Transverse colon (tissue), 4 donors: ENCODE results near the gene TEAD4. TPM values are rescaled to one million over a fixed set of nuclear protein-coding genes. Genes with fewer than 3 reads are reported as not detected.

Source experiments
- DNase-seq: peaks from one replicate; pipeline ENCODE4 v3.0.0-alpha.2; 2019
- H3K27ac ChIP-seq, 4 donors: fragments of 200-600 bp; sonication (generic); 2 replicates each; pipeline ENCODE4 v1.5.1; 2016 to 2018; ENCODE audit warnings: inconsistent platforms in 4 of 4
- H3K27me3 ChIP-seq: fragments of 200-600 bp; sonication (generic); 2 replicates; pipeline ENCODE4 v1.5.1; 2017; ENCODE audit warnings: inconsistent platforms
- H3K36me3 ChIP-seq, 4 donors: fragments of 200-600 bp; sonication (generic); 2 replicates each; pipeline ENCODE4 v1.5.1; 2017 to 2019; ENCODE audit warnings: inconsistent platforms in 4 of 4
- H3K4me1 ChIP-seq, 4 donors: fragments of 200-600 bp; sonication (generic); 2 replicates each; pipeline ENCODE4 v1.5.1; 2017 to 2020; ENCODE audit warnings: inconsistent platforms in 4 of 4
- H3K4me3 ChIP-seq, 4 donors: fragments of 200-600 bp; sonication (generic); 1 replicate in 1 of 4; 2 replicates in 3 of 4; pipeline versions ENCODE4 v1.5.1 to v1.6.1; 2017 to 2019; ENCODE audit warnings: inconsistent platforms in 4 of 4
- H3K9me3 ChIP-seq, 2 donors: fragments of 200-600 bp; sonication (generic); 2 replicates each; pipeline ENCODE4 v1.5.1; 2017 to 2019; ENCODE audit warnings: inconsistent platforms in 2 of 2
- CTCF ChIP-seq, 5 experiments: fragments of 200-600 bp in 3 of 5; fragments of 450-650 bp in 2 of 5; sonication (generic) in 3 of 5; IDR thresholded peaks; 1 replicate in 2 of 5; 2 replicates in 3 of 5; pipeline ENCODE4 v1.5.1; 2016 to 2017; ENCODE audit warnings: antibody characterized with exemption in 5 of 5, inconsistent platforms in 3 of 5, mild to moderate bottlenecking in 2 of 5, moderate library complexity in 1 of 5
- EP300 ChIP-seq: sonication (generic); formaldehyde crosslinking; IDR thresholded peaks from one replicate; pipeline ENCODE4 v1.6.1; 2017; ENCODE audit warnings: antibody characterized with exemption, low read depth
- POLR2A ChIP-seq: fragments of 450-650 bp; IDR thresholded peaks from one replicate; pipeline ENCODE4 v1.6.1; 2016; ENCODE audit warnings: antibody characterized with exemption, mild to moderate bottlenecking, moderate library complexity
- POLR2AphosphoS5 ChIP-seq, 3 donors: sonication (generic); formaldehyde crosslinking; IDR thresholded peaks; one replicate each; pipeline ENCODE4 v1.6.1; 2016; ENCODE audit warnings: antibody characterized with exemption in 3 of 3
- WGBS, 2 donors: methylation state at CpG; one replicate each; pipeline ENCODE4 v1.1.5; 2018; ENCODE audit warnings: low coverage in 1 of 2; 5-methylcytosine and 5-hydroxymethylcytosine counted together
- in situ Hi-C, 4 donors: fragments of 200-750 bp; cut with MboI; loops; one replicate each; pipeline versions ENCODE4 v1.15.0 to v1.15.1; 2017; ENCODE audit warnings: low sequenced_read_pairs in 3 of 4, low pct_ligation_motif_present in 1 of 4, low pct_unique_long_range_greater_than_20kb in 1 of 4
- intact Hi-C: fragments of 100-400 bp; cut with DNase I; formaldehyde crosslinking; loops from one replicate; pipeline ENCODE4 v1.15.1; 2023; ENCODE audit warnings: low total_unique reads
- total RNA-seq, 4 donors: library from RNA; depleted of rRNA; stranded (reverse); fragments of >200 nt; gene quantifications; one replicate each; pipeline ENCODE4 v1.1.0, GENCODE V29; 2016

Gene TEAD4
- total RNA-seq, 4 donors from 2014 or later = 4.2 to 29.7 (median 6.3) TPM

- no peak for DNase-seq
- Histone ChIP-seq H3K27ac (peak overlapping the region in 3 of 4 donors; percentile 6 to 30 (median 23)), H3K36me3 (no peaks in the 10 kb centered on the region), H3K4me3 (no peak overlapping the region), H3K4me1 (peaks cover 0 to 21% (median 9%) of the 10 kb centered on the region in 4 donors), H3K9me3 (no peaks in the 10 kb centered on the region), H3K27me3 (no peaks in the 10 kb centered on the region)
- intact Hi-C loops (no loop called here), in situ Hi-C loops (no loop called here)
- 50 to 79% methylated on average over 2 to 15 of the region's 15 CpGs for WGBS, 2 donors
- TF ChIP-seq POLR2A (no peak), CTCF (IDR thresholded peaks at IDR 0.05) (no peak), POLR2AphosphoS5 (IDR thresholded peaks at IDR 0.05) (no peak), EP300 (no peak)
Observed at GRCh38 chr12:2963760-2964292, 4.6 kb downstream of the TEAD4 start.

- Histone ChIP-seq H3K27me3 (no peaks in the 10 kb centered on the region), H3K4me1 (peaks cover 0 to 5% (median 0%) of the 10 kb centered on the region in 4 donors), H3K4me3 (no peak overlapping the region), H3K9me3 (no peaks in the 10 kb centered on the region), H3K27ac (no peak overlapping the region), H3K36me3 (no peaks in the 10 kb centered on the region)
- DNase-seq = peak; percentile 33
- TF ChIP-seq EP300 (no peak), CTCF (IDR thresholded peaks at IDR 0.05) (no peak), POLR2A (no peak), POLR2AphosphoS5 (IDR thresholded peaks at IDR 0.05) (no peak)
- in situ Hi-C loops (no loop called here), intact Hi-C loops (no loop called here)
- WGBS, 2 donors = 76 to 80% methylated on average over 2 of the region's 2 CpGs
Observed at GRCh38 chr12:2967651-2968050, 8.5 kb downstream of the TEAD4 start.

GRCh38 chr12:2970744-2971143 is 11.5 kb downstream of the TEAD4 start:
- in situ Hi-C loops (no loop called here), intact Hi-C loops (no loop called here)

GRCh38 chr12:2973566-2973965 is 14.4 kb downstream of the TEAD4 start:
- TF ChIP-seq EP300 (no peak), POLR2A (no peak), CTCF (IDR thresholded peaks at IDR 0.05) (no peak), POLR2AphosphoS5 (IDR thresholded peaks at IDR 0.05) (no peak)
- no peak overlapping the region for H3K4me3 ChIP-seq
- H3K4me1 ChIP-seq = no peaks in the 10 kb centered on the region
- no peaks in the 10 kb centered on the region for H3K9me3 ChIP-seq
- H3K27me3 ChIP-seq = no peaks in the 10 kb centered on the region
- no peak overlapping the region for H3K27ac ChIP-seq
- no peak for DNase-seq
- no peaks in the 10 kb centered on the region for H3K36me3 ChIP-seq
- 87 to 89% methylated on average over 4 to 9 of the region's 9 CpGs for WGBS, 2 donors
- in situ Hi-C loops = no loop called here
- intact Hi-C loops = no loop called here

More at GRCh38 chr12:2970744-2971143, 11.5 kb downstream of the TEAD4 start:
- H3K27ac ChIP-seq = no peak overlapping the region
- no peak for TF ChIP-seq POLR2A
- no peak for TF ChIP-seq POLR2AphosphoS5 (IDR thresholded peaks at IDR 0.05)
- TF ChIP-seq EP300 = no peak
- no peak for TF ChIP-seq CTCF (IDR thresholded peaks at IDR 0.05)
- no peaks in the 10 kb centered on the region for H3K36me3 ChIP-seq
- H3K4me3 ChIP-seq = no peak overlapping the region
- H3K4me1 ChIP-seq = peaks cover 0 to 5% (median 0%) of the 10 kb centered on the region in 4 donors
- no peaks in the 10 kb centered on the region for H3K27me3 ChIP-seq
- DNase-seq = no peak
- 60 to 73% methylated on average over 1 to 10 of the region's 10 CpGs for WGBS, 2 donors
- no peaks in the 10 kb centered on the region for H3K9me3 ChIP-seq
